CD4-positive, alpha-beta T cell treated with Interleukin-6 at 100 ng/mL for 8 hours (primary cell): ENCODE results near the gene GGTLC3.
"Not testable (repeated sequence)": the region's sequence is repeated elsewhere in the genome, so short reads cannot be mapped to it uniquely, and the experiment has no call there.

Source experiments
- DNase-seq: peaks from one replicate; pipeline ENCODE4 v3.0.0-alpha.2; 2020; ENCODE audit warnings: mixed read lengths, low spot score

Gene GGTLC3

DNA sequence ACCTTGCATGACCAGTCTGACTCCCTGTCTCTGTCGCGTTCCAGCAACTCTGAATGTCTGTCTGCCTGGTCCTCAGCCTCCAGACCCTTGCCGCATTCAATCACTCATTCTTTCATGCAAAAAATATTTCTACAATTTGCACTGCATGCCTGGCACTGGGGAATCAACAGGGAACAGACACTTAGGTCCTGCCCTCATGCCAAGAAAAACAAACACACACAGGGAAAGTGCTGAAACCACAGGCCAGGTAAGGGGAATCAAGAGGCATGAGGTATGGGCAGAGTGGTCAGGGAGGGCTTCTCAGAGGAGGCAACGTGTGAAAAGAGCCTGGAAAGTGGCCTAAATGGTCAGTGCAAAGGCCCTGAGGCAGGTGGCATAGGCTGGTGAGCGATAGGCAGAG lies at the start of gene GGTLC3:
GGTLC3 (minus strand) TSS at position 101 of the 400 bp plus-strand sequence. CDS start 264 bp downstream, outside the sequence.
- DNase-seq, result not testable (repeated sequence)

GRCh38 chr22:18560099-18560974 lies 42.4 kb upstream of the GGTLC3 start:
- not testable (repeated sequence) for DNase-seq

GRCh38 chr22:18558939-18559338 lies 41.0 kb upstream of the GGTLC3 start:
- DNase-seq, result not testable (repeated sequence)

- DNase-seq, result not testable (repeated sequence)
Observed at GRCh38 chr22:18558516-18558915, 40.6 kb upstream of the GGTLC3 start.

- not testable (repeated sequence) for DNase-seq
Observed at GRCh38 chr22:18554280-18555256, 36.6 kb upstream of the GGTLC3 start.

DNA sequence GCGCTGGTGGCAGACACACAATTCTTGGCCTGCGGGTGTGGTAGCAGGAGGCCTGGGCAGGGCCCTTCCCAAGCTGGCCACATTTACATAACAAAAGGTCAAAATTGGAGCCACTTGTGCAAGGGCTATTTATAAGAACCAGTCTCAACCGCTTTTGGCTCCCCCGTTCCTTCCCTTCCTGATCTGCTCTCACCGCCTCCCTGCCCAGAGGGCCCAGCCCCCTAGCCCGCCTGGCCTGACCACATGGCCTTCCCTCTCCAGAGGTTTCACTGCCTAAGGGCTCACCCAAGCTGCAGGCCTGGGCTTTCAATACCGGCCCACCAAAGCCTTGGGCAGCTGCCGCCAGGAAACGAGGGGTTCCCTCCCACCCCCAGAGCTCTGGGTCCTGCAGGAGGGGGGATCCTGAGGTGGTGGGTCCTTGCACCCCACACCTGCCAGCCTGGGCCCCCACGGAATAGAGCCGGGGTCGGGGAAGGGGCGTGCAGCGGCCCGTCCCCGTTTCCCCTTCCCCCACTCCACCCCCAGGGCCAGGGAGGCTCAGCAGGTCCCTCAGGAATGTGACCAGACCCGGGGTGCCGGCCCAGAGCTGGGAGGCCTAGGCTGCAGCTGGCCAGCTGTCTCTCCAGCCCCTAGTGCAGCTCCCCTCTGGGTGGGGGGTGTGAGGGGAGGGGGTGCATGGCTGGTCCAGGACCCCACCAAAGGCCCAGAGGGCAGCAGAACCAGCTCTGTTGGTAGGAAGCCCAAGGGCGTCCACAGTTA lies 35.1 kb upstream of the GGTLC3 start:
- not testable (repeated sequence) for DNase-seq

DNA sequence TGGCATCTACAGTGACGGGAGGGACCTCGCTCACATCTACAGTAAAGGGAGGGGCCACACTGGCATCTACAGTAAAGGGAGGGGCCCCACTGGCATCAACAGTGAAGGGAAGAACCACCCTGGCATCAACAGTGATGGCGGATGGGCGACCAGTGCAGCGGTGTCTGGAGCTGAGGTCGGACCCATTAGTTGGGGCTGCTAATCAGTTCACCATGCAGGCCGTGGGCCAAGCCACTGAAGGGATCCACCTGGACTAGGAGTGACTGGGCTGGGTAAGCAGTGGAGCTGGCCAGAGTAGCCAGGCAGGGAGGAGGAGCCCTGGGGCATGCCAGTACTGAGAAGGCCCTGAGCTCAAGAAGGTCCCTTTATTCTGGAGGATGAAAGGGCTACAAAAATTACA lies 33.1 kb upstream of the GGTLC3 start:
- DNase-seq, result not testable (repeated sequence)

DNA sequence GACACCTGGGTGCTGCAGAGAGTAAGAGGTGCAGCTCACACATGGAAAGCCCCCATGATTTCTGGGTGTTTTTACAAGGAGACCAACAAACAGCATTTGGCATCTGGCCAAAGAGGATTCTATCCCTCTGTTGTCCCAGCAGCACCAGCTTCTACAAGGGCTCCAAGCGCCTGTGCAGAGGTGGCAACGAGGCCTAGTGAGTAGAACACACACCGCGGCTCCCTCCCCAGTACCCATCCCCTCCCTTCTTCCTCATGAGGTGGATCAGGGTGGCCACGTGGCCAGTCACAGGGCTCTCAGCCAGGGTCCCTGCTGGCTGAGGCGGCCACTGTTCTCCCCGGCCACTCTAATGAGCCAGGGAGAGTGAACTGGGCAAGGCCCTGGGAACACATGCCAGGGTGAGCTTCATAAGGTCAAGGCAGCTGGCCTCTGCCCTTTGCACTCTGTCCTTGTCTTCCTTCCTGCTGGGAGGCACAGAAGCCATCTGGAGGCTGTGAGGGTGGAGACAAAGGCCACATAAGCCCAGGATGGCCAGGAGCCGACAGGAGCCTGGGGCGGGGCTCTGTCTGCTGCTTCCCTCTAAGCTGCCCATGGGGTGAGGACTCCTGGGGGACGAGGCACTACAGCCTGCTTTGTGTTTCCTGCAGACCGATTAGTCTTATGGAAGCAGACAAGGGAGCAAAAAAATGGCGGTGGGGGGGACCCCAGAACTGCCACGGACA lies 31.7 kb upstream of the GGTLC3 start:
- not testable (repeated sequence) for DNase-seq

DNA sequence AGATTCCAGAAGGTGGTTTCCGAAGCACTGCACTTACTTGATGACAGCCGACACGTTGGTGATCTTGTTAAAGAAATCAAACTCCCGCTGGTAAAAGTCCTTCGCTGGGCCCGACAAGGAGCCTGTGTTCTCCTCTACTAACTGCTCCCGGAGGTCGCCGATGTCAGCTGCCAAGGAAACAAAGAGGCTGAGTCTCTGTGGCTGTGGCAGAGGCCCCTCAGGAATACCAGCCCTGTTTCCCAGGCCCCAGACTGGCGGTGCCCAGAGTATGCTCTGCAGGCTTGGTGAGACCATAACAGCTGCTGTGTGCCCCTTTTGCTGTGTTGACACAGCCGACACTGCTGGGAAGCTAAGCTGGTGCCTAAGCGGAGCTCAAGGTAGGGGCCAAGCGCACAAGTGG lies 26.7 kb upstream of the GGTLC3 start:
- DNase-seq, result not testable (repeated sequence)

DNA sequence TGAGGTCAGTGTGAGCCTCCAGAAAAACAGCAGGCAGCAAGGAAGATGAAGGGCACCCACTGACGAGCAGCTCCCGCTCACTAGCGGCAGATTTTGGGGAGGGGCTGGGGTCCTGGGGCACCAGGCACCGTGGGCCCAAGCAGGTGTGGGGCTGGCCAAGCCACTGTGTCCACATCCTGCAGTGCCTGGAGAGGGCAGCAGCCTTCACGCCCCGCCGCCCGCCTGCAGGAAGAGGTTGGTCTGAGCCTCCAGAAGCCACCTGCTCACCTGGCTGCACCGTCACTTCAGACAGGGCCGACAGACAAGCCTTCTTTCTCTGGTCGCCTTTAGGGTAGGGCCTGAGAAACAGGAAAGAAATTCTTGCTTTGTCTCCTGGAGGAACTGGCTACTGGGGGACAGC lies 25.4 kb upstream of the GGTLC3 start:
- DNase-seq, result not testable (repeated sequence)

- not testable (repeated sequence) for DNase-seq
Observed at GRCh38 chr22:18539994-18540393, 22.0 kb upstream of the GGTLC3 start.

GRCh38 chr22:18534315-18534714 lies 16.4 kb upstream of the GGTLC3 start:
- DNase-seq, result not testable (repeated sequence)

- DNase-seq, result not testable (repeated sequence)
Observed at GRCh38 chr22:18533633-18534032, 15.7 kb upstream of the GGTLC3 start.

GRCh38 chr22:18529416-18530145 lies 11.6 kb upstream of the GGTLC3 start:
- DNase-seq, result not testable (repeated sequence)

GRCh38 chr22:18528597-18529415 lies 10.8 kb upstream of the GGTLC3 start:
- DNase-seq, result peak; percentile 74

- not testable (repeated sequence) for DNase-seq
Observed at GRCh38 chr22:18527752-18528596, 10.0 kb upstream of the GGTLC3 start, which contains the start of gene TMEM191B. TSS of gene TMEM191B (plus strand) at chr22:18527802. CDS start at chr22:18527981, 179 bp downstream.

- not testable (repeated sequence) for DNase-seq
Observed at GRCh38 chr22:18523328-18523727, 5.4 kb upstream of the GGTLC3 start.

GRCh38 chr22:18522762-18523161 lies 4.8 kb upstream of the GGTLC3 start:
- not testable (repeated sequence) for DNase-seq
